DLD1 (cell line): ENCODE results near the gene CHDH.

ENCODE experiments used
- in situ Hi-C: cut with HindIII; loops from 2 replicates; pipeline ENCODE4 v1.10.0; 2017; ENCODE audit warnings: low sequenced_read_pairs

The CHDH gene

DNA sequence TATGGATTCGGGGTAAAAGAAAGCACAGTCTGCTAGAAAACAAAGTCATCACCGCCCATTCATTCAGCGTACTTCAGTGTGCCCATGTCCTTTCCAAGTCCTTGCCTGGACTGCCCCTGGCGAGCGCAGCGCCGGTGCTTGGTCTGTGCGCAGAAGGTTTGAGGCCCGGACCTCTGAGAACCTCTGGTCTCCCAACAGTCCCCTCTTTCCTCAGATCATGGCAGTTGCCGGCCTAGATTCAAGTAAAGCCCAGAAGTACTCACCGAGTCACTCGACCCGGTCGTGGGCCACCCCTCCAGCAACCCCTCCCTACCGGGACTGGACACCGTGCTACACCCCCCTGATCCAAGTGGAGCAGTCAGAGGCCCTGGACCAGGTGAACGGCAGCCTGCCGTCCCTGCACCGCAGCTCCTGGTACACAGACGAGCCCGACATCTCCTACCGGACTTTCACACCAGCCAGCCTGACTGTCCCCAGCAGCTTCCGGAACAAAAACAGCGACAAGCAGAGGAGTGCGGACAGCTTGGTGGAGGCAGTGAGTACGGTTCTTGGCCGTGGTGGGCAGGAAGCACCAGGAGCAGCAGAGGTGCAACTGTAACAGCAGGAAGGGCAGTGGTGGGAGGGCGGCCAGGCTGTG is 36.3 kb downstream of the CHDH start:
- in situ Hi-C loops = no loop called here

- in situ Hi-C loops = no loop called here
Observed at GRCh38 chr3:53809267-53809666, 37.0 kb downstream of the CHDH start.

DNA sequence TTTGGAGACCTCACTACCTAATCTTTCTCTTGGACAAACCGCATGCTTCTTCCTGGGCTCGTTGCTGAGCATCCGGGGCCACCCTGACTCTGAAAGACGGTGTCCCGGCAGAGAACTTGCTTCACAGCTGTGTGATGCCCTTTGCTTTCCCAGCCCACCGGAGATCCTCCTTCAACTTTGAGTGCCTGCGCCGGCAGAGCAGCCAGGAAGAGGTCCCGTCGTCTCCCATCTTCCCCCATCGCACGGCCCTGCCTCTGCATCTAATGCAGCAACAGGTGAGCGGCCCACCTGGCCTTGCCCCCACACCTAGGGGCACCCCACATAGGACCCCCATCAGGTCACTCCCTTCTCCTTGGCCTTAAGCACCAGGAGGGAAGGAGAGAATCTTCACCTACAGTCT is 37.7 kb downstream of the CHDH start:
- in situ Hi-C loops = no loop called here

GRCh38 chr3:53807117-53807810 is 39.0 kb downstream of the CHDH start:
- in situ Hi-C loops = no loop called here

DNA sequence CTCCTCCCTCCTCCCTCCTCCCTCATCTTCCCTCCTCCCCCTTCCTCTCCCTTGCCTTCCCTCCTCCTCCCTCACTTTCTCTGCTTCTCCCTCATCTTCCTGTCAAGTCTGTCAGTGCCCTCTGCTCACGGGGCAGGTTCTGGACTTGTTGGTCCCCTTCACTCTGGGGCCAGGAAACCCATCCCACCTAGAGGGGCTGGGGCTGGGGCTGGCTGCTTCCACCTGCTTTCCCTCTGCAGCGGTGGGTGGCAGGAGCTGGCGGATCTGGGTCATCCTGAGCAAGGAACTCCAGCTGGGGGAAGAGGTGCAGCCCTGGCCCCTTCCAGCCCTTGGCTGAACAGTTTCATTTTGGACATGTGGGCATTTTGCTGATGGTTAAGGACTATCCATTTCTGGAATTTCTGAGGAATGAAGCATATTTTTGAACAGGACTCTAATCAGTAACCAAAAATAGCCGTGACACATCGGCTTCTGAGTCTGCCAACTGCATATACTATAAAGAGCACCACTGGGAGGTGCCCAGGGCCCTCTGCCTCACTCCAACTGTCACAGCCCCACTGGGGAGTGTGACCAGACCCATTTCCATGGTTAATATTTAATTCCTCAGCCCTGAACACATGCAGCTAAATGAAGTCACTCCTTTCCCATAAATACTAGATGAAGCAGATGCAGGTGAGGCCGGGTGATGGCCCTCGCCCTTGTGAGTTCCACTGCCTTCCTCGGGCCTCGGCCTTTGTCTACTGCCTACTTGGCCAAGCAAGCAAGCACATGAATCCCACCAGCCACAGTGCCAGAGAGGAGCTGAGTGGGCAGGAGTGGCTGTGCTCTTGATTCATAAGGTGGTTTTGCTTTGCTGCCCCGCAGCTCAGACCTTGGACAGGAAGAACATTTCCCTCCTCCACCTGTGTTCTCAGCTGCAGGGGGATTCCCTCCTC is 39.8 kb downstream of the CHDH start:
- in situ Hi-C loops = no loop called here

DNA sequence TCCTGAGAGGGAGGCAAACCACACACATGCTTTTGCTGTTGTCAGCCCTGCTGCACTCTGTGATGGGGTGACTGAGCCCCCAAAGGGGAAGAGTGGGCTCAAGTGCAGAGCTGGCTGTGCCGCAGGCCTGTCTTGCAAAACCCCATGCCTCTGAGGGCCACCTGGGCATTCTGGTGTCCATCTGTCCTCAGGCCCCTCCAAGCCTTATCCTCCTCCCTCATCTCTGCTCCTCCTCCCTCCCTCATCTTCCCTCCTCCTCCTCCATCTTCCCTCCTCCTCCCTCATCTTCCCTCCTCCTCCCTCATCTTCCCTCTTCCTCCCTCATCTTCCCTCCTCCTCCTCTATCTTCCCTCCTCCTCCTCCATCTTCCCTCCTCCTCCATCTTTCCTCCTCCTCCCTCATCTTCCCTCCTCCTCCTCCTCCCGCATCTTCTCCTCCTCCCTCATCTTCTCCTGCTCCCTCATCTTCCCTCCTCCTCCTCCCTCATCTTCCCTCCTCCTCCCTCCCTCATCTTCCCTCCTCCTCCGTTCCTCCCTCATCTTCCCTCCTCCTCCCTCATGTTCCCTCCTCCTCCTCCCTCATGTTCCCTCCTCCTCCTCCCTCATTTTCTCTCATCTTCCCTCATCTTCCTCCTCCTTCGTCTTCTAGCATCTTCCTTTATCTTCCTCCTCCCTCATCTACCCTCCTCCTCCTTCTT is 40.6 kb downstream of the CHDH start:
- in situ Hi-C loops = no loop called here

GRCh38 chr3:53804697-53805462 is 41.3 kb downstream of the CHDH start:
- in situ Hi-C loops = no loop called here

- in situ Hi-C loops = no loop called here
Observed at GRCh38 chr3:53803816-53804695, 42.2 kb downstream of the CHDH start.

GRCh38 chr3:53803124-53803815 is 42.9 kb downstream of the CHDH start:
- in situ Hi-C loops = no loop called here

DNA sequence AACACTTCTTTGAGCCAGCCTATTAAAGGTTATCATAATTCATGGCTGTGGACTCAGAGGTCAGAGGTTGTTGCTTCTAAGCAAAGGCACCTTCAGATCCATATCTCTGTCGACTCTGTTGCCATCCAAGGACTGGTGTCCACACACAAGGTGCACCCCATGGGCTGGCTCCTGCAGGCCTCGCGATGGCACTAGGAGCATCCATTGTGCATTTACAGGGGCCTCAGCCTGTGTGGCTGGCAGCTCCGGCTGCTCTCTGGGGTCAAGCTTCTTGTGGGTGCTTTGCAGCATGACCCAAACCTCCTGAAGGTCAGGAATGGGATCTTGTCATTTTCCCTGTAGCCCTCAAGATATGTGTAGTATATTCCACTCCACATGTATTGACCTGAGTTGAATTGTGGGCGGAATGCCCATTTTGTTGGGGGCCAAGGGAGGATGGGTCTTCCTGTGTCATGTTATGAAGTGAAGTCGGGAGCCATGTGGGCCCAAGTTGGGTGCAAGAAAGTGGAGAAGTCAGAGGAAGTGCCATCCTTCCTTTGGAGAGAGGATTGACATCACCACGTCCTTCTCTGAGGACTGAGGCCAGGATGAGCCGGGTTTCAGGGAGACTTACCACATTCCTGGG is 43.9 kb downstream of the CHDH start:
- in situ Hi-C loops = no loop called here

DNA sequence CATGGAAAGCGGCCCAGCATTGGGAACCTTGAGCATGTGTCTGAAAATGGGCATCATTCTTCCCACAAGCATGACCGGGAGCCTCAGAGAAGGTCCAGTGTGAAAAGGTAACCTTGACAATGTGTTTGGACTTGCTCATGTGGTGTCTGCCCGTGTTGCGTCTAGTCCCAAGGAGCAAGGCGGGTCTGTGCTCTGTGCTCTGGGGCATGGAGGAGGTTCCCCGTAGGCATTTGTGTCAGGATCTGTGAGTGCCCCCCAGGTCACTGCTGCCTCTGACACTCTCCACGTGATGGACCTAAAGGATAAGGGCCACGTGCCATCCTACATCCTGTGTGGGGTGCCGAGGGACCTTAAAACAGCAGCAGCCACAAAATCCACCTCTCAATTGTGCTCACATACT is 44.9 kb downstream of the CHDH start:
- in situ Hi-C loops = no loop called here

GRCh38 chr3:53800041-53800906 is 45.9 kb downstream of the CHDH start:
- in situ Hi-C loops = no loop called here

GRCh38 chr3:53799338-53799865 is 46.8 kb downstream of the CHDH start:
- in situ Hi-C loops = loop anchor here (10.0 kb wide), 1 partner anchor 75 kb away; no protein-coding TSS in a partner anchor

DNA sequence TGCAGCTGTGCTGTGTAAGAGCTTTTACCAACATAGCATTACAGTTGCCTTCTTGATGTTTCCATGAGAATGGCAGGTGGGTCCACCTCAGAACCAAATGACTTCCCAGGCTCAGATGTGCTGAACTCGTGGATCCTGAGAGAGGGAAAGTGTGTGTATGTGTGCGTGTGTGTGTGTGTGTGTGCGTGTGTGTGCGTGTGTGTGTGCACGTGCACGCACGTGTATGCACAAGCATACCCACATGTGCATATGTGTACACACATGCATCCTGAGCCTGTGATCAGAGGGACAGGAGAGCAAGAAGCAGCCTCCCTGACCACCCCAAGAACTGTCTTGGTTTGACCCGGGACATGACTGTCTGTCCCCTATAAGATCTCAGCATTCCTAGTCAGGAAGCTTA is 48.1 kb downstream of the CHDH start:
- in situ Hi-C loops = loop anchor here (10.0 kb wide), 1 partner anchor 77 kb away; no protein-coding TSS in a partner anchor

GRCh38 chr3:53795789-53796560 is 50.2 kb downstream of the CHDH start:
- in situ Hi-C loops = loop anchor here (10.0 kb wide), 1 partner anchor 79 kb away; no protein-coding TSS in a partner anchor

- in situ Hi-C loops = loop anchor here (10.0 kb wide), 1 partner anchor 80 kb away; no protein-coding TSS in a partner anchor
Observed at GRCh38 chr3:53795176-53795575, 51.0 kb downstream of the CHDH start.
